HG03097 (cell line): Measurements from ENCODE around the gene EHD1.

Experiments used
- ATAC-seq: cut with Tn5 transposase; IDR thresholded peaks from one replicate; pipeline ENCODE4 v1.9.1; 2021; ENCODE audit not compliant: unreplicated experiment, low FRiP score

EHD1 gene

DNA sequence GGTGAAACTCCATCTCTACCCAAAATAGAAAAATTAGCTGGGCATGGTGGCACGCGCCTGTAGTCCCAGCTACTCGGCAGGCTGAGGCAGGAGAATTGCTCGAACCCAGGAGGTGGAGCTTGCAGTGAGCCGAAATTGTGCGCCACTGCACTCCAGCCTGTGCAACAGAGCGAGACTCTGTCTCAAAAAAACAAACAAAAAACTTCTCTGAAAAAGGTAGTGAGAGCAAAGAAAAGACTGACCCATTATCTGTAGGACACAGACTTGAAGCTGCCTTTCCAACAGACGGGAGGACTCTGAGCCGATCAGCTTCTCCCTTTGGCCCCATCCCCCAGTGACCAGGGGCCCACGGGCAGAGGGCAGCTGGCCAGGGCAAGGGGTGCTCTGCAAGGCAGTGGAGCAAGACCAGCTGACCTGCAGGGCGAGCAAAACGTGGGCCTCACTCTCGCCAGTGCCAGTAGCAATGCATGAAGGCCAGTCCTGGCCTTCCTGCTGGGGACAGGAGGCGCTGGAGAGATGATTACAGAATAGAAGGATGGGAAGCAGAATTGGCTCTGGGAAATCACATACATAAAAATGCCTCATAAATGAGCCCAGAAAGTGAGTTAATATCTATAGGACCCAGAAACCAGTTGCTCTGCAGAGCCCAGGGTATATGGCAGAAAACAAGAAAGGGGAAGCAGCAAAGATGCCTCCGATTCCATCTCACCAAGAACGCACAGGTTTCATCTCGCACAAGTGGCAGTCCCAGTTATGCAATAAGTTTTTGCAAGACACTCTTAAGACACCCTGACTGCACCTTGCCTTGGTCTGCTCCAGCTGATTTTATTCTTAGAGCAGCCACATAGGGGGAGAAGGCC, 2.8 kb downstream of the EHD1 start:
- no peak for ATAC-seq

- ATAC-seq: no peak
Measured at GRCh38 chr11:64874308-64875240, 3.8 kb downstream of the EHD1 start.

DNA sequence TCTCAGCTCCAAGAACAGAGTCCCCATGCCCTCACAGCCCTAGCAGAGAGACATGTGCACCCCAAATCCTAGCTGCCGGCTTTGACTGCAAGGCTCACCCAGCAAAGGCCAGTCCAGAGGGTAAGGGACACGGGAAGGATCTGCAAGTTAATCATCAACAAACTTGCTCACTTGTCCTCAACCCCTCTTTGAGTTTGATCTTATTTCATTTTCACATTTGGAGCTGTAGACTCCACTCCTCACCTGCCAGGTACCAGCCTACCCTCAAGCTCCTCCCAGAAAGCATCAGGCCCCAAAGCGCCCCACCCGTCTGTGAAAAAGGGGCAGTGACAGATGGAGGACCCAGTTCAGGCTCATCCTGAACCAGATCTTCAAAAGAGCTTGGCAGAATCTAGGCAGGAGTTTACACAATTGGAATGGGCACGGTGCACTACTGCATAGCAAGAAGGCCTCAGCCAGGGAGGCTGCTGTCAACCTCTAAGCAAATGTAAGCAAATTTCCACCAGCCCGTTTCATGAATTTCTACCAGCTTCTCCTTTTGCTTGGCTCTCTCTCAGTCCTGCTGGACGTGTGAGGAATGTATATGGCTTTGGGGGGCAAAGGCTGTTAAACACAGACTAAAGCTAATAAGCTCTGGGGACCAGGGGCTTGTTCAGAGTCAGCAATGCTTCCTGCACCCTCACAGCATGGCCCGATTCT, 5.5 kb downstream of the EHD1 start:
- no peak for ATAC-seq

GRCh38 chr11:64871492-64871891, 6.9 kb downstream of the EHD1 start:
- no peak for ATAC-seq

- no peak for ATAC-seq
Measured at GRCh38 chr11:64870893-64871466, 7.4 kb downstream of the EHD1 start.

DNA sequence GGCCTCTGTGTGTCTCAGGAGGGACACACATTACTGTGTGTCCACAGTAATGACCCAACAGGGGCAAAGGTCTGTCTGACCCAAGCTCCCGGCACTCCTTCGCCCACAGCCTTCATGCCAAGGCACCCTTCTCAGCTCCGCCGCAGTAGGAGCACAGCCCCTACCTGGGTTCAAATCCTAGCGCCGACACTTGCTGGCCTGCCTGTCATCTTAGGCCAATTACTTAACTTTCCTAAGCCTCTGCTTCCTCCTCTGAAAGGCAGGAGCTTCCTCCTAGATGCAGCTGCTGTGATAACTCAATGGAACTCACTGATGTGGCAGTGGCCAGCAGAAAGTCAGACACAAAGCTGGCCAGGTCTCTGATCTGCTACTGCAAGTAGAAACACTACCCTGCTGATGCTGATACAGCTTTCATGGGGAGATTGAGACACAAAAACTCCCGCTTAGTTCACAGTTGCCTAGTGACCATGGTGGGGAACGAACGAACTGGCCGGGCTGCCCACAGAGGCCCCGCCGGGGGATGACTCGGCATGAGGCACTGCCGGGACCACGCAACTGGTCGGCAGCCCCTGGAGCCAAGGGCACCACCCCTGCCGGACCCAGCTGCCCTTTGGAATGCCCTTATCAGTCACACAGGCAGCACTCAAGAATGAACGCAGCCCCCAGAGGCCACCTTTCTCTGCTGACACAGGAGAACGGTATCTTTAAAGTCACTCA, 8.1 kb downstream of the EHD1 start:
- ATAC-seq: no peak

DNA sequence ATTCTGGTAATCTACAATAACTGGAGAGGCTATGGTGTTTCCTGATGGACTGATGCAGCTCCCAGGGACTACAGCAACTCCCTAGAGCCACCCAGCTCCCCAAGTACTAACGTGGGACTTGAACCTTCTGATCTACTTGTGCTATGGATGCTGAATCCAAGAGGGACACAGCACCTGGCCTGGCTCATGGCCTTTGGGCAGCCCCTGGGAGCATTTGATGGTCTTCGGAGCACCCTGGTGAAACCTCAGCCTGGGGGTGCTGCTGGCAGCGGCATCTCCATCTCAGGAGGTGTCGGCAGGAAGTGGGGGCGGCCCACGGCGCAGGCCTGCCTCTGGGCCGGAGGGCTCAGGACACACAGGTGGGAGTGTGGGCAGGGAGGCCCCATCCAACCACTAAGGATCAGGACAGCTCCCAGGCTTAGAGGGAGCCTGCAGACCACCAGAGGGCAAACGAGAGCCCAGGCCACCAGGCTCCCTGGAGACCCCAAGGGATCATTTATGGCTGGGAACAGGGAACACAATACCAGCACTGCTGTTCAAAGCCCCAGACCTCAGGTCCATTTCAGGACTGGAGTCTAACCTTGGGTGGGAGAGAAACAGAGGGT, 8.7 kb downstream of the EHD1 start:
- no peak for ATAC-seq

DNA sequence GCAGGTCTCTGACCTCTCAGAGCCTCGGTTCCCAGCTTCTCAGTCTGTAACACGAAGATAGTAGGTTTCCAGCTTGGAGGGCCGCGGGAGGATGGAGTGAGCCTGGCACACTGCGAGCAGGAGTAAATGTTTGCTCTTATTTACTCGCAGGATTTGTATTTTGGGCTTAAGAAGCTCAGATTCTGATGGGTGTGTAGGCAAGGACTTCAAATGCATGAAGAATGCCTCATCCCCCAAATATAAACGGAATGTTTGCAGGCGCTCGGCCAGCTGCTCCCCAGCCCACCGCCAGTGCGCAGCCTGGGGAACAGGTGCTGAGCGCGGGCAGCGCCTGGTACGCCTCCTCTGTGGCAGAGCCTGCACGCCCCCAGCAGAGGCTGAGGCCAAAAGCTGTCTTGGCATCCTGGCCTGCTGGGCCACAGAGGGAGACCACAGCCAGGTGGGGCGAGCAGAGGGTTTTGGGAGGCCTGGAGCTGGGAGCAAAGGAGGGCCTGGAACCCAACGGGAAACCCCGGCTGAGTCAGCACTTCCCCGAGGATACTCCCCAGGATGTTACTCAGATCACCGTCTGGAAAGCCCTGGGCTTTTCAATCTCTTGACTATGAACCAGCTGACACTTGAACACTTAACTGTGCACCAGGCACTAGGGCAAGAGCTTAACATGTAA, 9.4 kb downstream of the EHD1 start:
- no peak for ATAC-seq

GRCh38 chr11:64867748-64868462, 10.5 kb downstream of the EHD1 start:
- ATAC-seq: no peak

- no peak for ATAC-seq
Measured at GRCh38 chr11:64866173-64866491, 12.3 kb downstream of the EHD1 start.

GRCh38 chr11:64865286-64866172, 12.9 kb downstream of the EHD1 start:
- ATAC-seq: no peak

DNA sequence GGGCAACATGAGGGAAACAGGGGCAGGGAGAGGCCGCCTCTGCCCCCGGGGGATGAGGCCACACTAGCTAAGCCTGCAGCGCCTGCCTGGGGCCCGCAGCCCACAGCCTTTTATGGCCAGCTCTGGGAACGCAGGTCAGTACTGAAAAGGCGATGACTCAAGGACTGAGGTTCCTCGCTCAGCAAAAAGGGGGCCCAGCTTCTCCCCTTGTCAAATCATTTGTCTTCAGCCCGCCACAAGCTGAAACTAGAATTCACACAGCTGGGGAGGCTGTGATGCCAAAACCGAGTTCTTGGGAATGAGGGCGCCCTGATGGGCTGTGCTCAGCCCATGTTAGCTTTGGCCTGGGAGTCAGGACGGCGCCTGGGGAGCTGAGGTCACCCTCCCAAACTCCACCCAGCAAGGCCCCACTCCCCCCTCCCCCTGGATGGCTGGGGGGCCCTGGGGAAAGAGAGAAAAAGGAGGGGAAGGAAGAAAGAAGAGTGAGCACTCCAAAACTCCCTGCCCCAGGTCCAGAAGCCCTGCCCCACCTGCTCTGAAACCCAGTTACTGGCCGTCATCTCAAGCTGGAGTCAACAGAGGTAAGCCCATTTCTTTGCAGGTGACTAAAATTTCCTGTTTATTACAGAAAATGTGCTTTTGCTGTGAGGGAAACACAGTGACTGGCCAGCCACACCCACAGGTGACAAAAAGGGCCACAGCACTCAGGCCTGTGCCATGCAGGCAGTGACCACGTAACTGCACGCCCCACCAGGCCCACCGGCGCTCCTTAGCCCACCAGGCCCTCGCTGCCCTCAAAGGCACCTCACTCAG, 13.7 kb downstream of the EHD1 start:
- no peak for ATAC-seq

- ATAC-seq: no peak
Measured at GRCh38 chr11:64864135-64864472, 14.3 kb downstream of the EHD1 start.

- no peak for ATAC-seq
Measured at GRCh38 chr11:64863391-64864060, 14.9 kb downstream of the EHD1 start.

DNA sequence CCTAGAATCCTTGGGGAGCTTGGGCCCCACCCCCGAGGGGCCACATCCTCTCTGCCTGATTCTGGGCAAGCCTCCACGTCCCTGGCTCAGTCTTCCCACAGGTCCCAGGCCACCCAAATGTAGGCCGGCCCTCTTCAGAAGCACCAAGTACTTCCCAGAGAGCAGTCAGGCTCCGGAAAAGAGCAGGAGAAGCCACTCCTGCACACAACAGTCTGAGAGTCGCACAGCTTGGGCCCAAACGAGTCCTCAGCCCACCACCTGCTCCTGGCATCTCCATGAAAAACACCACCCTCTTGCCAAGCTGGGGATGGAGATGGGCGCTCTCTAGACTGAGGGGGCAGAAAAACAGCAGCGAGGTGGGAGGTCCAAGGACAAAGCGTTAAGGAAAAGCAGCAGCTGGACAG, 15.4 kb downstream of the EHD1 start:
- no peak for ATAC-seq

DNA sequence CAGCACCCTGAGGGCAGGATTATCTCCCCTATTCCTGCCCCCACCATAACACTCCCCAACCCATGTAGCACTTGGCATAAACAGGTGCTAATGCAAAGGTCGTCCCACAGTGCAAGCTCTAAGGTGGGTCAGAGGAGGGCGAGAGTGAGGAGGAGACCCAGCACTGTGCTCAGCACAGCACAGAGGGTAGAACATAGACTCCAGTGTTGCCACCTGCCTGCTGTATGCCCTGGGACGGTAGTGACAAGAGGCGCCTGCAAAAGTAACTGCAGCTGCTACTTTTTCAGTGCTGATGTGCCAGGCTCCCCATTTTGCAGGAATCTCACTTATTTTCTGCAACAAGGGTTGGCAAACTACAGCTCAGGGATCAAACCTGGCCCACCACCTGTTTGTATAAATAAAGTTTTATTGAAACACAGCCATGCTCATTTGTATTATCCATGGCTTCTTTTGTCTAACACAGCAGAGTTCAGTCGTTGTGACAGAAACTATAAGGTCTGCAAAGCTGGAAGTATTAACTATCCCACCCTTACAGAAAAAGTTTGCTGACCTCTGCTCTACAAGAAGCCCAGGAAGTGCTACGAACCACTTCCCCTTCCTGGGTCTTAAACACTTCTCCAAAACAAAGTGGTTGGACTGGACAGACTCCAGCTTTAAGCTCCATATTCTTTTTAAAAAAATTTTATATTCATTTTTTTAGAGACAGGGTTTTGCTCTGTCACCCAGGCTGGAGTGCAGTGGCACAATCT, 17.0 kb downstream of the EHD1 start:
- no peak for ATAC-seq
